Measurements from ENCODE around the gene LIN7A. TPM values are rescaled to one million over a fixed set of nuclear protein-coding genes. Genes with fewer than 3 reads are reported as not detected.
A peak's percentile ranks its signal among the peaks of the same experiment; 100 is the strongest.

Gene LIN7A
- total RNA-seq, 2 experiments from 2014 or later, result not detected

- POLR2A ChIA-PET, result no interaction called here
- H3K27me3 Mint-ChIP-seq, result no peaks in the 10 kb centered on the region
- peaks cover 3% of the 10 kb centered on the region for H3K4me1 Mint-ChIP-seq (ENCODE audit: low read depth)
- H3K27ac Mint-ChIP-seq, result no peak overlapping the region
- no peak overlapping the region for H3K4me3 Mint-ChIP-seq
- peak; percentile 67 for DNase-seq
- H3K36me3 Mint-ChIP-seq, result no peaks in the 10 kb centered on the region
- intact Hi-C loops (cut with micrococcal nuclease), result no loop called here
- CTCF ChIA-PET, result no interaction called here
- peaks cover 4% of the 10 kb centered on the region for H3K9me3 Mint-ChIP-seq
Measured at GRCh38 chr12:80778005-80778541, 159.7 kb downstream of the LIN7A start.

GRCh38 chr12:80777587-80777986, 160.1 kb downstream of the LIN7A start:
- intact Hi-C loops (cut with micrococcal nuclease), result no loop called here
- ChIA-PET POLR2A (no interaction called here), CTCF (no interaction called here)
- DNase-seq, result no peak
- H3K4me3 Mint-ChIP-seq, result no peak overlapping the region
- H3K27me3 Mint-ChIP-seq, result no peaks in the 10 kb centered on the region
- H3K36me3 Mint-ChIP-seq, result no peaks in the 10 kb centered on the region
- H3K27ac Mint-ChIP-seq, result no peak overlapping the region
- H3K9me3 Mint-ChIP-seq, result peaks cover 9% of the 10 kb centered on the region
- peaks cover 3% of the 10 kb centered on the region for H3K4me1 Mint-ChIP-seq (ENCODE audit: low read depth)

- no peak for DNase-seq
- Mint-ChIP-seq H3K27me3 (no peaks in the 10 kb centered on the region), H3K27ac (no peak overlapping the region), H3K4me3 (no peak overlapping the region), H3K4me1 (ENCODE audit: low read depth) (peaks cover 3% of the 10 kb centered on the region), H3K36me3 (no peaks in the 10 kb centered on the region), H3K9me3 (peaks cover 13% of the 10 kb centered on the region)
- ChIA-PET POLR2A (no interaction called here), CTCF (no interaction called here)
- intact Hi-C loops (cut with micrococcal nuclease), result no loop called here
Measured at GRCh38 chr12:80776706-80777105, 161.0 kb downstream of the LIN7A start.

GRCh38 chr12:80770958-80771357, 166.8 kb downstream of the LIN7A start:
- H3K27me3 Mint-ChIP-seq, result no peaks in the 10 kb centered on the region
- intact Hi-C loops (cut with micrococcal nuclease), result no loop called here
- H3K4me1 Mint-ChIP-seq (ENCODE audit: low read depth), result no peaks in the 10 kb centered on the region
- no peak for DNase-seq
- no peak overlapping the region for H3K27ac Mint-ChIP-seq
- no peaks in the 10 kb centered on the region for H3K36me3 Mint-ChIP-seq
- ChIA-PET CTCF (no interaction called here), POLR2A (no interaction called here)
- H3K4me3 Mint-ChIP-seq, result no peak overlapping the region
- H3K9me3 Mint-ChIP-seq, result peaks cover 10% of the 10 kb centered on the region

GRCh38 chr12:80769553-80770140, 168.1 kb downstream of the LIN7A start:
- Mint-ChIP-seq H3K9me3 (peaks cover 10% of the 10 kb centered on the region), H3K4me3 (no peak overlapping the region), H3K4me1 (ENCODE audit: low read depth) (no peaks in the 10 kb centered on the region), H3K36me3 (no peaks in the 10 kb centered on the region), H3K27ac (no peak overlapping the region), H3K27me3 (no peaks in the 10 kb centered on the region)
- no peak for DNase-seq
- intact Hi-C loops (cut with micrococcal nuclease), result no loop called here
- POLR2A ChIA-PET, result no interaction called here
- CTCF ChIA-PET, result no interaction called here

DNA sequence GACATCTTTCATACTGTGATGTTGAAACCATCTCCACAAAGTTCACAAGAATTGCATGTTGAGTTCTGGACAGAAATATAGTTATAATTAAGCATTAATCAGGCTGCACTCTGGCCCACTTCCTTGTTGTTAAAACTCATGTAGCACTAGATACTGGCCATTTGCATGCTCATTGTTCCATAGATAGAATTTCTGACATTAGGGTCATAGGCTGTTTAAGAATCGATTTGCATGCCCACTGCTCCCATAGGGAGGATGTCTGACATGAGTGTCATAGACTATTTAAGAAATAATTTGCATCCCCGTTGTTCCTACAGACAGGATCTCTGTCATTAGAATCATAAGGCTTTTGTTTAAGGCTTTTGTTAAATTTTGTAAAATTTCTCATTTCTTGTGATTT, 170.8 kb downstream of the LIN7A start:
- POLR2A ChIA-PET, result no interaction called here
- CTCF ChIA-PET, result no interaction called here
- no peak for DNase-seq
- Mint-ChIP-seq H3K27ac (no peak overlapping the region), H3K4me1 (ENCODE audit: low read depth) (no peaks in the 10 kb centered on the region), H3K4me3 (no peak overlapping the region), H3K27me3 (no peaks in the 10 kb centered on the region), H3K36me3 (no peaks in the 10 kb centered on the region), H3K9me3 (peaks cover 3% of the 10 kb centered on the region)
- intact Hi-C loops (cut with micrococcal nuclease), result no loop called here

- ChIA-PET POLR2A (no interaction called here), CTCF (no interaction called here)
- H3K27me3 Mint-ChIP-seq, result no peaks in the 10 kb centered on the region
- no peak for DNase-seq
- H3K27ac Mint-ChIP-seq, result no peak overlapping the region
- H3K36me3 Mint-ChIP-seq, result no peaks in the 10 kb centered on the region
- no peaks in the 10 kb centered on the region for H3K9me3 Mint-ChIP-seq
- no peaks in the 10 kb centered on the region for H3K4me1 Mint-ChIP-seq (ENCODE audit: low read depth)
- no peak overlapping the region for H3K4me3 Mint-ChIP-seq
- intact Hi-C loops (cut with micrococcal nuclease), result no loop called here
Measured at GRCh38 chr12:80766210-80766609, 171.5 kb downstream of the LIN7A start.

- H3K27me3 Mint-ChIP-seq, result no peaks in the 10 kb centered on the region
- DNase-seq, result no peak
- no peak overlapping the region for H3K4me3 Mint-ChIP-seq
- intact Hi-C loops (cut with micrococcal nuclease), result loop anchor here (2.0 kb wide), 1 partner anchor 351 kb away; no protein-coding TSS in a partner anchor
- ChIA-PET POLR2A (no interaction called here), CTCF (no interaction called here)
- no peaks in the 10 kb centered on the region for H3K9me3 Mint-ChIP-seq
- no peak overlapping the region for H3K27ac Mint-ChIP-seq
- no peaks in the 10 kb centered on the region for H3K36me3 Mint-ChIP-seq
- no peaks in the 10 kb centered on the region for H3K4me1 Mint-ChIP-seq (ENCODE audit: low read depth)
Measured at GRCh38 chr12:80763874-80764273, 173.9 kb downstream of the LIN7A start.

DNA sequence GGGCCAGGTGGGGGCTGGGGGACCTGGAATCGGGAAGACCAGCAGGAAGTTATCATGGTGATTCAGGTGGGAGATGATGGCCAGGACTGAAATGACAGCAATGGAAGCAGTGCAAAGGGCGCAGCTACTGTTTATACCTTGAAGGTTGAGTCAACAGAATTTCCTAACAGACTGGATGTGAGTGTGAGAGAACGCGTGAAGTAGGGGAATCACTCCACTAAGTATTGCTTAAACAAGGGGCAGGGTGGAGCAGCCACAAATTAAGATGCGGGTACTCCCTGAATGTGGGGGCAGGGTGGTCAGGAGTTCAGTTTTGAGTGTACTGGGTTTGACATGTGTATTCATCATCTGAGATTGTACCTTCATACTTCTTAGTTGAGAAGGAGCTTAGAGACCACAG, 175.9 kb downstream of the LIN7A start:
- ChIA-PET POLR2A (no interaction called here), CTCF (no interaction called here)
- intact Hi-C loops (cut with micrococcal nuclease), result loop anchor here (2.0 kb wide), 1 partner anchor 349 kb away; no protein-coding TSS in a partner anchor
- no peaks in the 10 kb centered on the region for H3K27me3 Mint-ChIP-seq
- no peaks in the 10 kb centered on the region for H3K4me1 Mint-ChIP-seq (ENCODE audit: low read depth)
- no peak overlapping the region for H3K4me3 Mint-ChIP-seq
- DNase-seq, result no peak
- no peak overlapping the region for H3K27ac Mint-ChIP-seq
- H3K9me3 Mint-ChIP-seq, result no peaks in the 10 kb centered on the region
- H3K36me3 Mint-ChIP-seq, result no peaks in the 10 kb centered on the region

DNA sequence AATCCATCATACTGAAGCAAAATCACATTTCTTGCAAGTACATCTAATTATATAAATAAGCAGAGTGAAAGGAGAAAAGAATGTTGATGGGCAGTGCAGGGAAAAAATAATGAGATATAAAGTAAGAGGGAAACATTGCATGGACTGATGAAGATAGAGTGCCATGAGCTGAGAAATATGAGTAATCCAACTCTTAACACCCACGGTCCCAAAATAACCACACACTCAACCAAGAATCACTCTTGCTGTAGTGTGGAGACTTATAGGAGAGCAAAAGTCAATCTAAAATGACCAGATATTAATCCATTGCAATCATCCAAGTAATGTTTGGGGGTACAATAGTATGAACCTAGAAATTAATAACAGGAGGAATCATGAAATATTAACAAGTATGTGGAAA, 180.9 kb downstream of the LIN7A start:
- Mint-ChIP-seq H3K27me3 (no peaks in the 10 kb centered on the region), H3K4me1 (ENCODE audit: low read depth) (no peaks in the 10 kb centered on the region), H3K4me3 (no peak overlapping the region), H3K27ac (no peak overlapping the region), H3K36me3 (no peaks in the 10 kb centered on the region), H3K9me3 (no peaks in the 10 kb centered on the region)
- CTCF ChIA-PET, result no interaction called here
- POLR2A ChIA-PET, result no interaction called here
- no peak for DNase-seq
- intact Hi-C loops (cut with micrococcal nuclease), result no loop called here

- no peak for DNase-seq
- Mint-ChIP-seq H3K9me3 (peaks cover 2% of the 10 kb centered on the region), H3K27ac (no peak overlapping the region), H3K4me1 (ENCODE audit: low read depth) (no peaks in the 10 kb centered on the region), H3K4me3 (no peak overlapping the region), H3K27me3 (no peaks in the 10 kb centered on the region), H3K36me3 (no peaks in the 10 kb centered on the region)
- intact Hi-C loops (cut with micrococcal nuclease), result no loop called here
- ChIA-PET CTCF (no interaction called here), POLR2A (no interaction called here)
Measured at GRCh38 chr12:80754274-80754673, 183.5 kb downstream of the LIN7A start.

GRCh38 chr12:80752464-80752863, 185.3 kb downstream of the LIN7A start:
- no peak overlapping the region for H3K27ac Mint-ChIP-seq
- ChIA-PET POLR2A (no interaction called here), CTCF (no interaction called here)
- no peaks in the 10 kb centered on the region for H3K36me3 Mint-ChIP-seq
- H3K9me3 Mint-ChIP-seq, result peaks cover 2% of the 10 kb centered on the region
- intact Hi-C loops (cut with micrococcal nuclease), result no loop called here
- H3K4me3 Mint-ChIP-seq, result no peak overlapping the region
- H3K27me3 Mint-ChIP-seq, result no peaks in the 10 kb centered on the region
- no peaks in the 10 kb centered on the region for H3K4me1 Mint-ChIP-seq (ENCODE audit: low read depth)
- no peak for DNase-seq

DNA sequence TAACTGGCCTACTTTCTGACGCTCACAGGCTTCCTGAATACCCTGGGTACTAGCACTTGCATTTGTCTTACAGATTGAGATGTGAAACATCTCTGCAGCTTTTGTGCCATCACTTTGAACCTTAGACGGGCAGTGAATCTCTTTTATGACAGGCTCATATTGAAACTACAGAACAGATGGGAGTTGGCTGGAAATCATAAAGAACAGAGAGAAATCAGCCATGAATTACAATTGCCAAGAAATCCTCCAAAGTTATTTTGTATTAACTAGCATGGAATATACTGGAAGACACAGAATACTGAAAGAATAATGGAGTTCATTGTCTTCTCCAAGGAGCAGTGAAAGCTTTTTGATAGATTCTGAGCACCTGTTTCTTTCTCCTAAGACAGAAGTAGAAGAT, 188.3 kb downstream of the LIN7A start:
- Mint-ChIP-seq H3K4me3 (no peak overlapping the region), H3K27ac (no peak overlapping the region), H3K9me3 (peaks cover 2% of the 10 kb centered on the region), H3K36me3 (no peaks in the 10 kb centered on the region), H3K27me3 (no peaks in the 10 kb centered on the region), H3K4me1 (ENCODE audit: low read depth) (no peaks in the 10 kb centered on the region)
- ChIA-PET CTCF (no interaction called here), POLR2A (no interaction called here)
- intact Hi-C loops (cut with micrococcal nuclease), result no loop called here
- no peak for DNase-seq

All from activated CD4-positive, alpha-beta memory T cell treated with anti-CD3 and anti-CD28 coated beads for 36 hours (primary cell).